Lower leg skin (tissue), 3 donors: ENCODE data around the gene CHST10.

Experiments
- CTCF ChIP-seq, 3 donors: fragments of 450-650 bp; IDR thresholded peaks; one replicate each; pipeline ENCODE4 v1.5.1; 2016; ENCODE audit warnings: antibody characterized with exemption in 3 of 3, mild to moderate bottlenecking in 3 of 3, moderate library complexity in 2 of 3
- POLR2A ChIP-seq, 2 donors: fragments of 450-650 bp; IDR thresholded peaks; one replicate each; pipeline ENCODE4 v1.6.1; 2016 to 2017; ENCODE audit warnings: antibody characterized with exemption in 2 of 2, mild to moderate bottlenecking in 1 of 2, moderate library complexity in 1 of 2

- no peak for TF ChIP-seq CTCF (IDR thresholded peaks at IDR 0.05)
- TF ChIP-seq POLR2A (IDR thresholded peaks at IDR 0.05): no peak
Measured at GRCh38 chr2:100408941-100409340, 8.5 kb downstream of the CHST10 start.
